Stimulated activated CD8-positive, alpha-beta memory T cell treated with anti-CD3 and anti-CD28 coated beads, Interleukin-7, amount 100 ng/mL, for 48 hours (primary cell): ENCODE results near the gene C13orf46.

ENCODE experiments used
- DNase-seq, 2 donors: peaks; one replicate each; pipeline ENCODE4 v3.0.0-alpha.2; 2020; ENCODE audit warnings: low read depth in 1 of 2; ENCODE audit errors: extremely low read depth in 1 of 2

C13orf46 gene

DNA sequence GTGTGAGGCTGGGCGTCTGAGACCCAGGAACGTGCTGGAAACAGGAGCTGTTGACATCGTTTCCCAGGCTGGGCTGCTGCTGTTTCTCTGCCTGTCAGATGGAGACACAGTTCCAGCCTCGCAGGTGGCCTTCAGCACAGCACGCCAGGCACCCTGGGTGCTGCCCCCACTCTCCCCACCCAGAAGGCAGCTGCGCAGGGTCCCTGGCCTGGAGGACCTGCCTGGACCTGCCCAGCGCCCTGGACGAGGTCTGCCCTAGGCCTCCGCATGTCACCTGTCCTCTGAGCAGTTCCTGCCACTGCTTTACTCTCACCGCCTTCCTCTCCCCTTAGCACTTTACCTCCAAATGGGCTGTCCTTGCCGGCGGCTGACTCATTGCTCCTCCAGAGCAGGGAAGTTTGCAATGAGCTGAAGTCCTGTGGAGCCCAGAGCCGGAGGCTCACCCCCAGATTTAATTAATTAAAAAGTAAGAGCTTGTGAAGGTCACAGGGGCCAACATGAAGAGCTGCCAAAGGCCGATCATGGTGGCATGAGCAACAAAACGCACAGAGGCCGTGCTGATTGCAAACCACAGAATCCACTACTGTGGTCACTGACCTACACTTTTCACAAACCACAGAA is 32.2 kb downstream of the C13orf46 start:
- DNase-seq: no peak

DNA sequence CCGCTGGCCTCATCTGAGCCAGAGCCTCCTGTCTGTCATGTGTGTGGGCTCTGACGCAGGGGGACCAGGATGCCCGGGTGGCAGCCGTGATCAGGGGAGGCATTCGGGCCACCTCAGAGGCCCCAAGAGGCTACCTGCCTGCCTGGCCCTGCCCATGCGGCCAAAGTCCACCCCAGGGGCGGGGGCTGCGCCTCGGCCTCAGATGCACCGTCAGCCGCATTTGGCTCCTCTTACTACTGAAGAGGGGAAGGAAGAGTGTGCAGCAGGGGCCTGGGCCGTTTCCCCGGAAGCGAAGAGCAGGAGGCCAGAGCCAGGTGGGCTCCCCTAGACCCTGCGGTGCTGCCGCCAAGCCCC is 34.0 kb downstream of the C13orf46 start:
- DNase-seq: no peak

DNA sequence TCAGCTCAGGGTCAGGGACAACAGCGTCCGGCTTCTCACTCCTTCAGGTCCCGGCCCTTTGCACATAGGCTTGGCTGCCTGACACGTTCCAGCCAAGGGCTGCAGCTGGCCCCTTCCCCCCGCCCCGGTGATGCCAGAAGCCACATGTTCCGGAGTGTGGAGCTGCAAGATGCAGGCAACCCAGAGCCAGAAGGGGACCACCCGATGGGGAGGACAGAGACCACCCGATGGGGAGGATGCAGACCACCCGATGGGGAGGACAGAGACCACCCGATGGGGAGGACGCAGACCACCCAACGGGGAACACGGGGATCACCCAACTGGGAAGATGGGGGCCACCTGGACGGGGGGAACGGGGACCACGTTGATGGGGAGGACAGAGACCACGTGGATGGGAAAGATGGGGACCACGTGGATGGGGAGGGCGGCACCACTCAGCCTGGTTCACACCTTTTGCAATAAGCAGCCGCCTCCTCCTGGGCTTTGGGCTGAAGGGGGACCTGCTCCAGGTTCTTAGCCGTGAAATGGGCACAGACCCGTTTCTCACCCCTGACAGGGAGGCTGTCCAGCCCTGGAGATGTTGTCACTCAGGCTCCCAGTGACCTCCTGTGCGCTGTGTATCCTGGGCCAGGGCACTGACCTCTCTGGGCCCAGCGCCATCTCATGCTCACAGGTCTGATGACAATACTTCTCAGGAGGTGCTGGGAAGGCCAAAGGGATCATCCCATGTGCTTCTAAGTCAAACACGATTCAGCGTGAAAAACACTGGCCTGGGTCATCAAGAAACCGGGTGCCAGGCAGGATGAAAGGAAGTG is 34.5 kb downstream of the C13orf46 start:
- no peak for DNase-seq

DNA sequence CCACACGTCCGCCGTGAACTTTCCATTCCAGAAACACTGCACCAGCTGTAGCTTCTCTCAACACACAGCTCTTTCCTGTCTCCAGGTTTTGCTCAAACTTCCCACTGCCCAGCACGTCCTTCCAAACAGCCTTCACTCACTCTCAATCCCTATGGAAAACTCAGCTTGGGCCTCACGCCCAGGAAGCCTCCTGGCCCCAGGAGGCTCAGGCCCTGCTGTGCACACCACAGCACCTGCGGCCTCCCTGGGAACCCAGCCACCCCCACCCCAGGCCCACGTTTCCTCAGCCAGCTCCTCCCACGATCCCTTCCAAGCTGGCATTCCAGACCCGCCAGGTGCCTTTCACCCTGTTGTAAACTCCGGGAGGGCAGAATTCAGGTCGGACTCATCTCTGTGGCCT is 35.2 kb downstream of the C13orf46 start:
- no peak for DNase-seq

DNA sequence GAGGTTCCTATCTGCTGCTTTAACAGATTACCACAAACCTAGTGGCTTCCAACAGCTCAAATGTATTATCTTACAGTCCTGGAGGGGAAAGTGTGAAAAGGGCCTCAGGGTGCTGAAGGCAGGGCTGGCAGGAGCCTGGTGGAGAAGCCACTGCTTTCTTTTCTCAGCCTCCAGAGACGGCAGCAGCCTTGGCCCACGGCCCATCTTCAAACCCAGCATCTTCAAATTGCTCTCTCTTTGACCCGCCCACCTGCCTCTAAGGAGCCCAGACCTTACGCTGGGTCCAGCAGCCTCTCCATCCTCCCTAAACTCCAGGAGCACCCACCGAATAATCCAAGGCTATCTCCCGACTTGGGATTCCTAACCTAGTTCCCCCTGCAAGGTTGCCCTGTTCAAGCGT is 35.6 kb downstream of the C13orf46 start:
- no peak for DNase-seq

DNA sequence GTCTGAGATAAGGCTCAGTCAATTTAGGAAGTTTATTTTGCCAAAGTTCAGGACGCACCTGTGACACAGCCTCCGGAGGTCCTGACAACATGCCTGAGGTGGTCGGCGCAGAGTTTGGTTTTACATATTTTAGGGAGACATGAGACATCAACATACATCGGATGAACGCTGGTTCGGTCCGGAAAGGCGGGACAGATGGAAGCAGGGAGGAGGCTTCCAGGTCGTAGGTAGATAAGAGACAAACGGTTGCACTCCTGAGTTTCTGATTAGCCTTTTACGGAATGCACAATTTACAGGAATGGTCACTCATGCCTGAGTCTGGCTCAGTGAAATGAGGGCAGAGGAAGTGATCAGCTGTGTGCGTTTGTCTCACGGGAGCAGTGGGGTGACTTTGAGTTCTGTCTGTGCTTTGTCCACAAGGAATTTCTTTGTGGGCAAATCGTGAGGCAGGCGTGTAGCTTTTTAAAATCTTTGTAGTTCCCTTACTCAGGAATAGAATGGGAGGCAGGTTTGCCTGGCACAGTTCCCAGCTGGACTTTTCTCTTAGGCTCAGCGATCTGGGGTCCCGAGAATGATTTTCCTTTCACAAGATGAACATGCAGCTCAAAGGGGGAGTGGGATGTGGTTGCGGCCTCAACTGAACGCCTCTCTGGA is 36.2 kb downstream of the C13orf46 start:
- DNase-seq: no peak

DNA sequence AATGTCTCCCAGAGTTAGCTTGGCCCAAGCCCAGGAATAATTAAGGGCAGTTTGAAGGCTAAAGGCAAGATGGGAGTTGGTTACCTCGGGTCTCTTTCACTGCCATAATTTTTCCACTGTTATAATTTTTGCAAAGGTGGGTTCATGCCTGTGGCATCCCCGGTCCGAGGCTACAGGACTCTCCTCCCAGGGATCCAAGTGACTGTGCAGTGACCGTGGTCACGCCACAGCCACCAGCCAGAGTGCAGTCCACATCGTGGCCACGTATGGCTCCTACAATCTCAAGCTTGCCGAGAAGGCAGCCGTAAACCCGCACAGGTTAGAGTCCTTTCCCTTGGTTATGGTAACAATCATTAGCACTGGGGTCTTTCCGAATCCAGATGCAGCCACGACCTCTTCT is 36.8 kb downstream of the C13orf46 start:
- DNase-seq: no peak

DNA sequence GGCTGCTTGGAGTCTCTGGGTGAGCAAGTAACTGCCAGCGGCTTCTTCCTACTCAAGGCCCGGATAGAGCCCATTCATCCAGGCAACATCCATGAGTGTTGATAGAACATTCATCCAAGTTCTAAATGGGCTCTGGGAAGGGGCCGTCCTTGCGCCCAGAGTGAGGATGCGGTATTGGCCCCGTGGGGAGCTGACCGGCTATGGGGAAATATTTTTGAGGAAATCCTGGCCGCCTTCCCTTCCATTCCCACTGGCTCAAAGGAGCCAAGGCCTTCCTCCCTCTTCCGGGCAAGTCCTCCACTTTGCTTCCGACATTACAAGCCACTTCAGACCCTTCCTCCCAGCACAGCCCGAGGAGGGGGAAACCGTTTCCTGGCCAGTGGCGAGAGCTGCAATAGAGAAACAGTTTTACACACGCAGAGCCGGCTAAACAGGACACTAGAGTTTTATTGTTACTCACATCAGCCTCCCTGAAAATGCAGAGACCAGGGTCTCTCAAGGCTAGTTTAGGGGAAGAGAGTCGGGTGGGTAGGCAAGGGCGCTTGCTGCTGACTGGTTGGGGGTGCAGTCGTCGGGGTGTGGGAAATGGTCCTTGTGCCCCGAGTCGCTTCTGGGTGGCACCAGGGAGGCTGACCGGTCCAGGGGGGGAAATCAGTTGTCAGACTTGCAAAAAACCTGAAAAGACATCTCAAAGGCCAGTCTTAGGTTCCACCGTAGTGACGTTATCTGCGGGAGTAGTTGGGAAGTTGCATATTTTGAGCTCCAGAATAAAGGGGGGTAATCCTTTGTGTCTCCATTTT is 37.5 kb downstream of the C13orf46 start:
- DNase-seq: no peak

DNA sequence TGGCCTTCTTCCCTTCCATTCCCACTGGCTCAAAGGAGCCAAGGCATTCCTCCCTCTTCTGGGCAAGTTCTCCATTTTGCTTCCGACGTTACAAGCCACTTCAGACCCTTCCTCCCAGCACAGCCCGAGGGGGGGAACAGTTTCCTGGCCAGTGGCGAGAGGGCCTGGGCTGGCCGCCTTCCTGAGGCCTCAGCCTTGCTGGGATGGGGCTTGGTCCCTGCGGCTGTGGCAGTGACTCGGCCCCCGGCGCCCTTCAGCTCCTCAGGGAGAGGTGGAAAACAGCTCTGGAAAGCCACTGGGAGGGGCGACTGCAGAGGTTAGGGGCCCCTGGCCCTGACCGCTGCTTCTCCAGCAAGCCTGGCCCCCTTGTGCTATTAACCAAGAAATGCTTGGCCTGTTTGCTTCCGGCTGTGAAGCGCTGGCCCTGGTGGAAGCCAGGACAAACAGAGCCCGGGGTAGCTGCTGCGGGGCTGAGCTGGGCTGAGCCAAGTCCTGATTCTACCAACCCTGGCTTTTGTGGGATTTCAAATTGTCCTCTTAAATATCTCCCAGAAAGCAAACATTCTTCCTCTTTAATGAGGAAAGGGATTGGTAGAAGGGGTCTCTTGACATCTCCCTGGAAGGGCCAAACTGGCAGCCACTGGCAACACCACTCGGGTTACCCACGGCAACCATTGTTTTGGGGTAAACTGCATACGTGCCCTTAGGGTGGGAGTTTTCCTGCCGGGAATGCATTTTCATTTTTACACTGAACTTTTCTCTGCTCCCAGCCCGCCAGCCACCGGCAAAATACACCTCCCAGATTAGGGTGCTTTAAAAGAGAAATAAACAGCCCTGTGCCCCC is 38.7 kb downstream of the C13orf46 start:
- DNase-seq: no peak

DNA sequence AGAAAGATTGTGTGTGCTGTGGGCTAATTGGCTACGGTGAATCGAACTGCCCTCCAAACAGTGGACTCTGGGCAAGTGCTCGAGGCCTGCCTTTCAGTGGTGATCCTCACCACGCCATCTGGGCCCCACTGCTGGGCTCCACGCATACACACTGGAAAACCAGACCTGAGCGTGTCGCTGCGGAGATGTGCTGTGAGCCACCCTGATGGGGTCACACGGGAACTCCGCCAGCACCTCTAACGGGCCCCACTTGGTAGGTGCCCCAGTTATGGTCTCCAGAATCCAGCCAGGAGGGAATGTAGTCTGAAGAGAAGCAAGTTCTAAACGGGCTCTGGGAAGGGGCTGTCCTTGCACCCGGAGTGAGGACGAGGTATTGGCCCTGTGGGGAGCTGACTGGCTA is 39.3 kb downstream of the C13orf46 start:
- DNase-seq: no peak

DNA sequence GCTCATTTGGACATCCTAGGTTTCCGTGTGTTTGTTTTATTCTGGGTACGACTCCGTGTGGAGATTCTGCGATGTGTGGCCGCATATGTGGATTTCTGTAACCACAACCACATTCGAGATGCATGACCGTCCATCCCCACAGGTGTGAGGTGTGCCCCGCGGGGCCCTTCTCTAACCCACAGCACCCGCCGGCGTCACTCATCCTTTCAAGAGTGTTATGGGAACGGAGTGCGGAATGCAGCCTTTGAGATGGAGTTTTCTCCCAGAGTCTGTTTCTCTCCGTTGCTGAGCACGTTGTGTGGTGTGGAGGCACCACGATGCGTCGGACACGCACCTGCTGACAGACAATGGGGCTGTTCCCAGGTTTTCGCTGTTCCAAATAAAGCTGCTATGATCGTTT is 40.0 kb downstream of the C13orf46 start:
- DNase-seq: no peak

DNA sequence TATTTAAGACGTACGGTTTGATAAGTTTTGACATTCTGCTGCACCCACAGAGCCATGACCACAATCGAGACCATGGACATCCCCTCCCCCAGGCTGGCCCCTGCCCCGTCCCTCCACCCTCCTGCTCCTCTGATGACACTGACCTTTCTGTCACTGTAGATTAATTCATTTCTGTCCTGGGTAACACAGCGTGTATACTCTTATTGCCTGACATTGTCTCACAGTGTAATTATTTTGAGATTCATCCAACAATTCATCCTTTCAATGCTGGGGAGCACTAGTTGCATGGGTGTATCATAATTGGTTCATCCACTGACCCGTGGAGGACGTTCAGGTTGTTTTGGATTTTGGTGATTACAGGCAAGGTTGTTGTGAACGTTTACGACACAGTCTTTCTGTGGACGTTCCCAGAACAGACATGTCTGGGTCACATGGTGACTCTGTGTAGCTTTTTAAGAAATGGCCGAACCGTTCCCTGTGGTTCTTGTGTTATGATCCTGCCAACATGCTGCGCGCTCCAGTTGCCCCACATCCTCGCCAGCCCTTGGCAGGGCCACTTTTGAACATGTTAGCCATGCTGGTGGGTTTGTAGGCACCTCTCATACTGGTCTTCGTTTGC is 41.9 kb downstream of the C13orf46 start:
- DNase-seq: no peak

DNA sequence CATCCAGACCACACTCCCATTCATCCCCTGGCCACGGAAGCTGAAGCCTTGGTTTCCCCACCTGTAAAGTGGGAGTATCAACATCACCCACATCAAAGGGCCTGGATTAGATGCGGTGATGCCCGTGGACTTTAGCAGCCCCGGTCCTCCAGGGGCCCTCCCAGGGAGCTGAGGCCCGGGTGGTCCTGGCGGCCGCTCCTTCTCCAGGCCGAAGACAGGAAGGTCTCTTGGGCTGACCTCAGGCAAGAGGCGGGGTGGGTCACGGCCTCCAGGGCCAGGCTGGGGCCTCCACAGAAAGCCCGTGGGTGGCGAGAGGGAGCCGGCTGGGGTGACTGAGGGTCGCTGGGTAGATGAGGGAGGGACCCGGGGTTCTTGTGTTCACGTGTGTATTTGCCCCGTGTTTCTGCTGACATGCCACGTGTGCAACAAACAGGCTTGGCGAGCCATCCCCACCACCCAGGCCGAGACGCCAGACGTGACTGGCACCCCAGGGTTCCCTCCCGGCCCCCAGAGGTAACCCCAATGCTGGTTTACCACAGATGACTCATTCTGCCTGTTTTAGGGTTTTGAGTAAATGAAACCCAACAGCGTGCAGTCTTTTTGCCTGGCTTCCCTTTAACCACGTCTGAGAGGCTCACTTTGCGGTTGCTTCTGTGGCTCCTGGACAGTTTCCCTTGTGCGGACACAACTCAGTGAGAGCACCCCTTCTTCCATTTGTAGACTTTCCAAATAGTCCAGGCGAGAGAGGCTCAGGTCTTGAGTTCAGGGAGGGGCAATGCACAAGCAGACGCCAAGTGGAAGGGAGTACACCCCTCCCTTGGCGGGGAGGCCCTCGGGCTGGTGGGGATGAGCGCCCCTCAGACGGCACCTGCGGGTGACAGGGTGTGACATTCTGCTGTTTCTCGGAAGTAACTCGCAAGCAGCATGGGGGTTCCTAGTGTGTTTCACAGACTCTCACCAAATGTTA is 42.9 kb downstream of the C13orf46 start:
- DNase-seq: peak; percentile 44 to 51

DNA sequence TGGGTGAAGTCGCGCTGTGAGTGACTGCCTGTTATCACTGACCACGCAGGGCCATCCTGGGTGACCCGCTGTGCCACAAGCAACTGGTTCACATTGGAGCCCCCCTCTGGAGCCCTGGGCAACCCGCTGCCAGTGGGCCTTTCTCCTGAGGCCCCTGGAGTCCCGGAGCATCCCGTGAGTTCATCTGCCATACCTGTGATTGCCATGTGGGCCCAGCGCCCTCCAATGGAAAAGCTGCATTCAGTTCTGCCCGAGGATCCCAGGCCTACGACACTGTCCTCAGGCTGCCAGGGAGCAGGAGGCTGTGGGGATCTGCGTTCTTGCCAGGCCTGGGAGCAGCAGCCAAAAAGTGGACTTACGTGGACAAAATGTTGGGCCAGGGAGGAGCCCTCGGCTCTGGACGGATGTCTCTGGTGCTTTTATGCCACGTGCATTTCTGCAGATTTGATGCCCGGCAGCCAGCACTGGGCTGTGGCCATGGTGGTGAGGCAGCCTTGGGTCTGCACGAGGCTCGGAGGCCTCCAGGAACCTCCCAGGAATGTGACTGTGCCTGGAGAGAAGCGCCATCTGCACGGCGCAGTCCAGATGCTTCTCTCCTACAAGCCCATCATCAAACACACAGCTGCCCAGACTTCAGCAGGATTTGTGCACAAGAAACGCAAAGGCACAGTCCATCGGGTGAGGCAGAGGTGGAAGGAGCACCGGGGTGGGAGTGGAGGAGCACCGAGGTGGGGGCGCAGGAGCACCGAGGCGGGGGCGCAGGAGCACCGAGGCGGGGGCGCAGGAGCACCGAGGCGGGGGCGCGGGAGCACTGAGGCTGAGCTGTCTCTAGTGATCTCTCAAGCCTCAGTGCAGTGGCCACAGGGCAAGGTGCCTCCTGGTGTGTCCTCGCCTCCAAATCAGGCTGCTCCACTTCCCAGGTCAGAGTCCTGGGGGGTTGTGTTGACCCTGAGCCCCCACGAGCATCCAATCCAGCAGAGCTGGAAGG is 44.0 kb downstream of the C13orf46 start:
- DNase-seq: no peak

DNA sequence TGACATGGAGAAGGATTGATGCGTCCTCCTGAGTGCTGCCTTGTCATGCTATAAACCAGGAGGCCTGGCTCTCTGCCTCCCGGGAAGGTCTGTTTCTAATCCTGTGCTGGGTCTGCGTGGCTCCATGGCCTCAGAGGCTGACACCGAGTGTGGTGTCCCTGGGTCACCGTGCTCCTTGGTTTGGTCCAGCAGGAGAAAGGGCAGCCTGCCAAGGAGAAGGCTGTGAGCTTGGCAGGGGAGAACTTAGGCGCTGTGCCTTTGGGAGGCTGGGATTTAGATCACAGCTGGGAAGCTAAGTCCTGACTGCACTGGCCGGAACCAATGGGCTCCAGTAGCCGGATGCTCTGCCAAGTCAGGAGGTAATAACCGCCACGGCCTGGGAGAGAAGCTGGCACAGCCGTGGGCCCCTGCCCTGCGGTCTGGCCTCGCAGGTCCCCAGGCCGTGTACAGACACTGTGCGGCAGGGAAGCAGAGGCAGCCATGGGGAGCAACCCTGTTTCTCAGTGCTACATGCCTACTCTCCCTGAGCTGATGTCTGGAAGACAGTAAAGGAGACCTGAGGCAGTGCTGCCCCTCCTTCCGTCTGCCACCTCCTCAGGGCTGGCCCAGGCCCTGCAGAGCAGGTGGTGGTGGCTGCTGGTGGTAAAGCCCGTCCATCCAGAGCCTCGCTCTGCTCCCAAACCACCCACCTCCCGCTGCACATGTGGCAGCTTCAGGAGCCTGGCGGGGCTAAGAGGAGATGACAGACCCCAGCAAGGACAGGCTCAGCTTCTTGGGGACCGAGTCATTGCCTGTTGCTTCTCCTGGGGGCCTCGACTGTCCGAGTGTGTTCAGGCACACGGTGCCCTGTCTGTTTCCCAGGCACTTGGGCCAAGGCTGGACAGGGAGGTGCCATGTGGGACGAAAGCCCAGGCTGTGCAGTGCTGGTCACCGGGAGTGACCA is 44.9 kb downstream of the C13orf46 start:
- DNase-seq: no peak
